HepG2 (cell line): ENCODE measurements around the gene ATP10A. TPM values are rescaled to one million over a fixed set of nuclear protein-coding genes. Genes with fewer than 3 reads are reported as not detected.

ENCODE experiments used
- ATAC-seq: fragments of 200-7000 bp; cut with Tn5 transposase; 3 replicates; pipeline ENCODE4 v1.9.1; 2020; ENCODE audit warnings: mild to moderate bottlenecking, moderate library complexity
- BruUV-seq: library from RNA; stranded (reverse); fragments of 400-500 nt; replicated peaks from 2 replicates; lab custom pipeline; 2021; lab: Mats Ljungman, UMichigan
- CTCF ChIA-PET: fragments of 300-600 bp; formaldehyde crosslinking; extraction: SDS; loops from one replicate; lab custom pipeline; 2021; ENCODE audit warnings: low total read pairs, inconsistent platforms, low intra/inter-chr PET ratio; lab: Yijun Ruan, JAX
- POLR2A ChIA-PET: fragments of 350-600 bp; sonication (Branson Sonifier 250); formaldehyde crosslinking; loops from one replicate; lab custom pipeline; 2020; ENCODE audit warnings: antibody characterized with exemption, inconsistent platforms; lab: Yijun Ruan, JAX
- DNase-seq: peaks from one replicate; pipeline ENCODE4 v3.0.0-alpha.2; 2015; ENCODE audit warnings: low spot score
- FAIRE-seq: peaks from 3 replicates; lab custom pipeline; 2011; peaks lifted over from hg19 to GRCh38; lab: Jason Lieb, UNC
- H2AFZ ChIP-seq: one replicate; pipeline ENCODE4 v1.6.1; 2011; ENCODE audit warnings: low read length, inconsistent platforms
- H3K27ac ChIP-seq: fragments of 300-600 bp; 3 replicates; pipeline ENCODE4 v1.8.0; 2011; ENCODE audit warnings: mixed run types, mild to moderate bottlenecking, mixed read lengths, low read length, inconsistent platforms; ENCODE audit not compliant: insufficient read depth; ENCODE audit errors: extremely low read length
- H3K27me3 ChIP-seq, 2 experiments: fragments of 200-600 bp in 1 of 2; 2 replicates in 1 of 2; 3 replicates in 1 of 2; pipeline versions ENCODE4 v1.6.0 to v1.8.0; 2011; ENCODE audit warnings: low read length in 2 of 2, mild to moderate bottlenecking in 2 of 2, moderate library complexity in 2 of 2, inconsistent platforms in 1 of 2; ENCODE audit not compliant: insufficient read depth in 2 of 2, control insufficient read depth in 1 of 2
- H3K36me3 ChIP-seq, 2 experiments: fragments of 200-600 bp in 1 of 2; replicated peaks in 1 of 2; 2 replicates in 1 of 2; 3 replicates in 1 of 2; pipeline versions ENCODE4 v1.5.1 to v1.8.0; 2011; ENCODE audit warnings: low read length in 2 of 2, inconsistent platforms in 1 of 2; ENCODE audit not compliant: insufficient read depth in 2 of 2, control insufficient read depth in 1 of 2
- H3K4me1 ChIP-seq: 2 replicates; pipeline ENCODE4 v1.5.1; 2012; ENCODE audit warnings: low read length, inconsistent platforms; ENCODE audit not compliant: insufficient read depth
- H3K4me2 ChIP-seq: 2 replicates; pipeline ENCODE4 v1.6.0; 2011; ENCODE audit warnings: low read depth, low read length, inconsistent platforms
- H3K4me3 ChIP-seq, 3 experiments: fragments of 200-600 bp in 1 of 3; sonication (generic), shearing (Covaris generic) in 1 of 3; replicated peaks in 1 of 3; 2 replicates each; pipeline ENCODE4 v1.5.1; 2011 to 2016; ENCODE audit warnings: low read length in 3 of 3, inconsistent platforms in 2 of 3, low read depth in 2 of 3, mild to moderate bottlenecking in 2 of 3, control low read depth in 1 of 3, mixed read lengths in 1 of 3; ENCODE audit not compliant: insufficient read depth in 1 of 3
- H3K79me2 ChIP-seq: one replicate; pipeline ENCODE4 v1.6.1; 2011; ENCODE audit warnings: low read length, inconsistent platforms; ENCODE audit not compliant: insufficient read depth
- H3K9ac ChIP-seq: 2 replicates; pipeline ENCODE4 v1.6.0; 2011; ENCODE audit warnings: mild to moderate bottlenecking, low read depth, low read length, inconsistent platforms; ENCODE audit not compliant: insufficient read depth
- H3K9me3 ChIP-seq: 2 replicates; pipeline ENCODE4 v1.5.1; 2012; ENCODE audit warnings: mild to moderate bottlenecking, low read length
- H4K20me1 ChIP-seq: 2 replicates; pipeline ENCODE4 v1.6.0; 2011; ENCODE audit warnings: inconsistent platforms, mild to moderate bottlenecking, low read length, moderate library complexity; ENCODE audit not compliant: insufficient read depth
- AHR ChIP-seq: IDR thresholded peaks from 2 replicates; pipeline ENCODE4 v1.6.1; 2018; ENCODE audit warnings: missing genetic modification reagents, missing compliant biosample characterization
- CBX5 ChIP-seq: sonication (generic); formaldehyde crosslinking; IDR thresholded peaks from 2 replicates; pipeline ENCODE4 v1.4.0; 2020; ENCODE audit warnings: missing genetic modification reagents, borderline replicate concordance
- EZH2 ChIP-seq: conservative IDR thresholded peaks from 2 replicates; pipeline ENCODE4 v1.6.1; 2012; ENCODE audit warnings: mild to moderate bottlenecking, low read depth, low read length, moderate library complexity
- HIVEP1 ChIP-seq: sonication (generic); formaldehyde crosslinking; IDR thresholded peaks from 2 replicates; pipeline ENCODE4 v1.4.0; 2020; ENCODE audit warnings: mild to moderate bottlenecking, missing genetic modification reagents
- HOXA9 ChIP-seq: sonication (generic); formaldehyde crosslinking; IDR thresholded peaks from 2 replicates; pipeline ENCODE4 v1.8.1; 2022; ENCODE audit warnings: missing genetic modification reagents, mild to moderate bottlenecking, moderate library complexity, borderline replicate concordance
- KDM3A ChIP-seq: IDR thresholded peaks from 2 replicates; pipeline ENCODE4 v1.6.1; 2018; ENCODE audit warnings: low read depth, missing compliant biosample characterization
- MED1 ChIP-seq: sonication (generic); formaldehyde crosslinking; IDR thresholded peaks from 2 replicates; pipeline ENCODE4 v1.4.0; 2020; ENCODE audit warnings: missing genetic modification reagents
- MTF2 ChIP-seq: sonication (generic); formaldehyde crosslinking; IDR thresholded peaks from 2 replicates; pipeline ENCODE4 v1.5.0; 2020; ENCODE audit warnings: missing genetic modification reagents, borderline replicate concordance
- RNF219 ChIP-seq: sonication (generic); formaldehyde crosslinking; IDR thresholded peaks from 2 replicates; pipeline ENCODE4 v1.5.0; 2020; ENCODE audit warnings: mild to moderate bottlenecking, missing genetic modification reagents
- TFAP4 ChIP-seq: sonication (generic); IDR thresholded peaks from 2 replicates; pipeline ENCODE4 v1.6.1; 2016; ENCODE audit warnings: low read depth, borderline replicate concordance
- TFDP1 ChIP-seq: IDR thresholded peaks from 2 replicates; pipeline ENCODE4 v1.6.1; 2016; ENCODE audit warnings: missing compliant biosample characterization, missing genetic modification reagents, borderline replicate concordance
- ZBTB39 ChIP-seq: sonication (generic); formaldehyde crosslinking; IDR thresholded peaks from 2 replicates; pipeline ENCODE4 v1.5.0; 2020; ENCODE audit warnings: missing genetic modification reagents
- ZFP1 ChIP-seq: IDR thresholded peaks from 2 replicates; pipeline ENCODE4 v1.6.1; 2016
- ZMYM2 ChIP-seq: sonication (generic); formaldehyde crosslinking; IDR thresholded peaks from 2 replicates; pipeline ENCODE4 v1.8.0; 2022; ENCODE audit warnings: mild to moderate bottlenecking, missing genetic modification reagents
- ZNF24 ChIP-seq: fragments of 450-650 bp; IDR thresholded peaks from 2 replicates; pipeline ENCODE4 v1.6.1; 2017; ENCODE audit warnings: antibody characterized with exemption, mild to moderate bottlenecking
- ZNF275 ChIP-seq: sonication (generic); formaldehyde crosslinking; IDR thresholded peaks from 2 replicates; pipeline ENCODE4 v1.8.0; 2022; ENCODE audit warnings: missing genetic modification reagents, mild to moderate bottlenecking, inconsistent platforms, borderline replicate concordance
- ZNF569 ChIP-seq: sonication (generic); formaldehyde crosslinking; IDR thresholded peaks from 2 replicates; pipeline ENCODE4 v1.5.0; 2020; ENCODE audit warnings: mild to moderate bottlenecking, missing genetic modification reagents, moderate library complexity, borderline replicate concordance
- ZNF709 ChIP-seq: sonication (generic); formaldehyde crosslinking; IDR thresholded peaks from 2 replicates; pipeline ENCODE4 v1.5.0; 2020; ENCODE audit warnings: mild to moderate bottlenecking, missing genetic modification reagents
- WGBS: methylation state at CpG from one replicate; pipeline ENCODE4 v1.1.6; 2017; ENCODE audit warnings: low lambda C conversion rate; 5-methylcytosine and 5-hydroxymethylcytosine counted together
- in situ Hi-C: cut with HindIII; loops from 2 replicates; pipeline ENCODE4 v1.10.0; 2017; ENCODE audit warnings: low pct_unique_long_range_greater_than_20kb; ENCODE audit not compliant: extremely low pct_ligation_motif_present
- intact Hi-C: fragments of 100-400 bp; cut with micrococcal nuclease; formaldehyde crosslinking; loops from one replicate; pipeline ENCODE4 v1.10.0; 2022; ENCODE audit not compliant: unreplicated experiment
- polyA plus RNA-seq, 8 experiments: library from polyadenylated mRNA; depleted of rRNA in 3 of 8; stranded (reverse) in 7 of 8; unstranded in 1 of 8; fragments of >200 nt; fragmentation: Illumina TruSeq in 4 of 8; extraction: Trizol in 4 of 8; gene quantifications; 2 replicates each; pipeline versions ENCODE4 v1.2.1 to v1.2.3, GENCODE V29; 2011 to 2016; ENCODE audit warnings: low read depth in 4 of 8, missing spikeins in 1 of 8, mixed read lengths in 1 of 8; ENCODE audit not compliant: insufficient read depth in 1 of 8
- total RNA-seq, 5 experiments: library from RNA; depleted of rRNA; stranded (reverse); fragments of >200 nt; fragmentation: Illumina TruSeq; extraction: Trizol; gene quantifications; 2 replicates each; pipeline ENCODE4 v1.2.3, GENCODE V29; 2016; ENCODE audit warnings: low read depth in 1 of 5

The ATP10A gene
- total and polyA plus RNA-seq, 2 of the 13 experiments (the other 11 are each of a cell fraction or from before 2014, with no cell fraction given): 0.58 to 4.2 TPM

- no peaks in the 10 kb centered on the region for H3K36me3 ChIP-seq
- POLR2A ChIA-PET: no interaction called here
- in situ Hi-C loops: no loop called here
- TF ChIP-seq ZBTB39 (CRISPR knock-in tag) (no peak), TFAP4 (no peak), ZNF24 (no peak), MTF2 (no peak), RNF219 (no peak), EZH2 (no peak), ZFP1 (CRISPR knock-in tag) (no peak), CBX5 (no peak), ZNF275 (CRISPR knock-in tag) (no peak), KDM3A (CRISPR knock-in tag) (no peak), HOXA9 (CRISPR knock-in tag) (no peak), ZMYM2 (CRISPR knock-in tag) (no peak), HIVEP1 (no peak), ZNF569 (CRISPR knock-in tag) (no peak), MED1 (CRISPR knock-in tag) (no peak), ZNF709 (CRISPR knock-in tag) (no peak), TFDP1 (CRISPR knock-in tag) (no peak), AHR (CRISPR knock-in tag) (no peak)
These were observed 157.6 kb downstream of the ATP10A start for GRCh38 chr15:25705433-25706115.

More at GRCh38 chr15:25705433-25706115, 157.6 kb downstream of the ATP10A start:
- 54% methylated on average over 17 of the region's 17 CpGs for WGBS
- no peak overlapping the region for H3K27ac ChIP-seq
- no TSS peak for BruUV-seq
- H4K20me1 ChIP-seq: no peaks in the 10 kb centered on the region
- H3K4me1 ChIP-seq: no peaks in the 10 kb centered on the region
- H3K9me3 ChIP-seq: no peaks in the 10 kb centered on the region
- H3K4me3 ChIP-seq: no peak overlapping the region
- H3K79me2 ChIP-seq: no peaks in the 10 kb centered on the region
- DNase-seq (no peak), FAIRE-seq (no peak), ATAC-seq (no peak)
- no peak overlapping the region for H2AFZ ChIP-seq
- H3K27me3 ChIP-seq: no peaks in the 10 kb centered on the region
- H3K4me2 ChIP-seq: no peak overlapping the region
- intact Hi-C loops: no loop called here
- H3K9ac ChIP-seq: no peak overlapping the region
- CTCF ChIA-PET: no interaction called here
